ENCODE data around the gene NRF1.

- TF ChIP-seq SIN3A (IDR thresholded peaks at IDR 0.05; ENCODE audit: borderline replicate concordance, insufficient read depth, low read depth, low read length) (no peak), POLR2AphosphoS5 (IDR thresholded peaks at IDR 0.05; ENCODE audit: low read depth, low read length) (no peak), TCF7L2 (IDR thresholded peaks at IDR 0.05; ENCODE audit: low read depth, low read length) (no peak), REST (IDR thresholded peaks at IDR 0.05; ENCODE audit: insufficient read depth in 1 of 2, low read depth in 2 of 2, low read length in 1 of 2) (no peak)
- TF ChIP-seq, protein P1, sequence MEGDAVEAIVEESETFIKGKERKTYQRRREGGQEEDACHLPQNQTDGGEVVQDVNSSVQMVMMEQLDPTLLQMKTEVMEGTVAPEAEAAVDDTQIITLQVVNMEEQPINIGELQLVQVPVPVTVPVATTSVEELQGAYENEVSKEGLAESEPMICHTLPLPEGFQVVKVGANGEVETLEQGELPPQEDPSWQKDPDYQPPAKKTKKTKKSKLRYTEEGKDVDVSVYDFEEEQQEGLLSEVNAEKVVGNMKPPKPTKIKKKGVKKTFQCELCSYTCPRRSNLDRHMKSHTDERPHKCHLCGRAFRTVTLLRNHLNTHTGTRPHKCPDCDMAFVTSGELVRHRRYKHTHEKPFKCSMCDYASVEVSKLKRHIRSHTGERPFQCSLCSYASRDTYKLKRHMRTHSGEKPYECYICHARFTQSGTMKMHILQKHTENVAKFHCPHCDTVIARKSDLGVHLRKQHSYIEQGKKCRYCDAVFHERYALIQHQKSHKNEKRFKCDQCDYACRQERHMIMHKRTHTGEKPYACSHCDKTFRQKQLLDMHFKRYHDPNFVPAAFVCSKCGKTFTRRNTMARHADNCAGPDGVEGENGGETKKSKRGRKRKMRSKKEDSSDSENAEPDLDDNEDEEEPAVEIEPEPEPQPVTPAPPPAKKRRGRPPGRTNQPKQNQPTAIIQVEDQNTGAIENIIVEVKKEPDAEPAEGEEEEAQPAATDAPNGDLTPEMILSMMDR (IDR thresholded peaks at IDR 0.05): no peak
Observed at GRCh38 chr7:129617178-129617577, 5.7 kb downstream of the NRF1 start.
